ENCODE data around the gene ASB15. TPM values are rescaled to one million over a fixed set of nuclear protein-coding genes. Genes with fewer than 3 reads are reported as not detected.
"Not testable (repeated sequence)": the region's sequence is repeated elsewhere in the genome, so short reads cannot be mapped to it uniquely, and the experiment has no call there.

ASB15 gene
- not detected in 2 replicates for total RNA-seq

DNA sequence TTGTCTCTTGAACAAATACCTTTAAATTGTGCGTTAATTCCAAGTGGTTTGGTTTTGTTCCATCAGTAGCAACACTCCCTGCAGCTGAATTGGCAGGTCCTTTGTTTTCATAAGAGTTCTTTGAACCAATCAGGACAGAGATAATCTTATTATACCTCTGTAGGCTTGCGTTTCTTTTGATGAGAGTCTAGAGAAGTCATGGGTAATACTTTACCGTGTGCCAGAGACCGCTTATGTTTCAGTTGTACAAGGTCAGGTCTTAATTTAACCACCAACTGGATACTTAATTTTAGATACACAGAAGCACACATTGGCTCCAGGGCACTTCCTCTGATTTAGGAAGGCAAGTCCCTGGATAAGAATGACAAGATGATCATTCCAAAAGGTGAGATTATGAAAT lies at the start of gene ASB15:
Gene ASB15, plus strand, starts transcription at position 292 of the 400 bp plus-strand sequence. CDS start 12,682 bp downstream, outside the sequence.
- Histone ChIP-seq H3K27me3 (ENCODE audit: control insufficient read depth, insufficient read depth, low read length) (no peaks in the 10 kb centered on the region), H3K4me3 (ENCODE audit: low read depth, low read length) (no peak within 1 kb of the TSS), H3K36me3 (ENCODE audit: control insufficient read depth, insufficient read depth, low read length) (no peaks in the 10 kb centered on the region)
- no peak for DNase-seq (ENCODE audit: low read depth)
- TF ChIP-seq, protein P1, sequence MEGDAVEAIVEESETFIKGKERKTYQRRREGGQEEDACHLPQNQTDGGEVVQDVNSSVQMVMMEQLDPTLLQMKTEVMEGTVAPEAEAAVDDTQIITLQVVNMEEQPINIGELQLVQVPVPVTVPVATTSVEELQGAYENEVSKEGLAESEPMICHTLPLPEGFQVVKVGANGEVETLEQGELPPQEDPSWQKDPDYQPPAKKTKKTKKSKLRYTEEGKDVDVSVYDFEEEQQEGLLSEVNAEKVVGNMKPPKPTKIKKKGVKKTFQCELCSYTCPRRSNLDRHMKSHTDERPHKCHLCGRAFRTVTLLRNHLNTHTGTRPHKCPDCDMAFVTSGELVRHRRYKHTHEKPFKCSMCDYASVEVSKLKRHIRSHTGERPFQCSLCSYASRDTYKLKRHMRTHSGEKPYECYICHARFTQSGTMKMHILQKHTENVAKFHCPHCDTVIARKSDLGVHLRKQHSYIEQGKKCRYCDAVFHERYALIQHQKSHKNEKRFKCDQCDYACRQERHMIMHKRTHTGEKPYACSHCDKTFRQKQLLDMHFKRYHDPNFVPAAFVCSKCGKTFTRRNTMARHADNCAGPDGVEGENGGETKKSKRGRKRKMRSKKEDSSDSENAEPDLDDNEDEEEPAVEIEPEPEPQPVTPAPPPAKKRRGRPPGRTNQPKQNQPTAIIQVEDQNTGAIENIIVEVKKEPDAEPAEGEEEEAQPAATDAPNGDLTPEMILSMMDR (IDR thresholded peaks at IDR 0.05; ENCODE audit: insufficient read depth, low read length, poor library complexity, severe bottlenecking): no peak

DNA sequence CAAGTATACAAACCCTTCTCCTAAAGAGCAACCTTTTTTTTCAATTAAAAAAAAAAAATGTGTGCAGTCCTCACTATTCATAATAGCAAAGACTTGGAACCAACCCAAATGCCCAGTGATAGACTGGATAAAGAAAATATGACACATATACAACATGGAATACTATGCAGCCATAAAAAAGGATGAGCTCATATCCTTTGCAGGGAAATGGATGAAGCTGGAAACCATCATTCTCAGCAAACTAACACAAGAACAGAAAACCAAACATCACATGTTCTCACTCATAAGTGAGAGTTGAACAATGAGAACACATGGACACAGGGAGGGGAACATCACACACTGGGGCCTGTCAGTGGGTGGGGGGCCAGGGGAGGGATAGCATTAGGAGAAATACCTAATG lies 49.5 kb upstream of the ASB15 start:
- not testable (repeated sequence) for H3K4me3 ChIP-seq (ENCODE audit: low read depth, low read length); H3K27me3 ChIP-seq (ENCODE audit: control insufficient read depth, insufficient read depth, low read length); H3K36me3 ChIP-seq (ENCODE audit: control insufficient read depth, insufficient read depth, low read length); DNase-seq (ENCODE audit: low read depth)

DNA sequence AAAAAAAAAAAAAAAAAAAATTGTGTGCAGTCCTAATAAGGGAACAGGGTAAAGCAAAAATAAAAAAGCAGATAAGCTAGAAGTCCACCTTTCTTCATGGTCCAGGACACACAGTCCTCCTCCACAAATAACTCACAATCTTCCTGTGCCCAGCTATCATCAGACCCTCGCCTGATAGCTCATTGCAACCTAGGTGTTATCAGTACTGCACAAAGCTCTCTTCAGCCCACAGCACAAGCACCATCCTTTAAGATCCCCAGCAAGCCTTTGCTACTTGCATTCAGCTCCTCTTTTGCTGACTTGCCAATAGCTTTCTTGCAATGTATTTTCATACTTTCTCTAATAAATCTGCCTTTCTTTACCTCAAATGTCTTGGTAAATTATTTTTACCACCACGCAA lies 49.0 kb upstream of the ASB15 start:
- TF ChIP-seq, protein P1 (IDR thresholded peaks at IDR 0.05; ENCODE audit: insufficient read depth, low read length, poor library complexity, severe bottlenecking): no peak
- Histone ChIP-seq H3K27me3 (ENCODE audit: control insufficient read depth, insufficient read depth, low read length) (no peaks in the 10 kb centered on the region), H3K36me3 (ENCODE audit: control insufficient read depth, insufficient read depth, low read length) (no peaks in the 10 kb centered on the region), H3K4me3 (ENCODE audit: low read depth, low read length) (no peak overlapping the region)
- DNase-seq (ENCODE audit: low read depth): no peak

DNA sequence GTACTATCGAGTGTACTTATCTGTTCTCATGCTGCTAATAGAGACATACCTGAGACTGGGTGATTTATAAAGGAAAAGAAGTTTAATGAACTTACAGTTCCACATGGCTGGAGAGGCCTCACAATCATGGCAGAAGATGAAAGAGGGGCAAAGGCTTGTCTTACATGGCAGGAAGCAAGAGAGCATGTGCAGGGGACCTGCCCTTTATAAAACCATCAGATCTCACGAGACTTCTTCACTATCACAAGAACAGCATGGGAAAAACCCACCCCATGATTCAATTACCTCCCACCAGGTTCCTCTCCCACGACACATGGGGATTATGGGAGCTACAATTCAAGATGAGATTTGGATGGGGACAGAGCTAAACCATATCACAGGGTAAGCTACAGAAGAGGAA lies 48.5 kb upstream of the ASB15 start:
- Histone ChIP-seq H3K4me3 (ENCODE audit: low read depth, low read length) (no peak overlapping the region), H3K36me3 (ENCODE audit: control insufficient read depth, insufficient read depth, low read length) (no peaks in the 10 kb centered on the region), H3K27me3 (ENCODE audit: control insufficient read depth, insufficient read depth, low read length) (no peaks in the 10 kb centered on the region)
- DNase-seq (ENCODE audit: low read depth): no peak
- TF ChIP-seq, protein P1 (IDR thresholded peaks at IDR 0.05; ENCODE audit: insufficient read depth, low read length, poor library complexity, severe bottlenecking): no peak

DNA sequence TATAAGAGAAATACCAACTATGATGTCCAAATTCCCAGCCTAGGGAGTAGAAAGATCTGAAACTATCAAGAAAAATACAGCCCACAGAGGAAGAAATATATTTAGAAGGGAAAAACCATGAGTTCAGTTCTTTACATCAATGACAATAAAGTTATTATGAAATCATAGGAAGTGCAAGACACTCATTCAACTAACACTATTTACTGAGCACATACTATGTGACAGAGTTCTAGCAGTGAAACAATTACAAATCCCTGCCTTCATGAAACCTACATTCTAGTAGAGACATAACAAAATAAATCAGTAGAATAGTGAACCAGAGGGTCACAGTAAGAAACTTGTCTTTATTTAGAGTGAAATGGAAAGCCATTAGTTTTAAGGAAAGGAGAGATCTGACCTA lies 46.1 kb upstream of the ASB15 start:
- Histone ChIP-seq H3K4me3 (ENCODE audit: low read depth, low read length) (no peak overlapping the region), H3K36me3 (ENCODE audit: control insufficient read depth, insufficient read depth, low read length) (no peaks in the 10 kb centered on the region), H3K27me3 (ENCODE audit: control insufficient read depth, insufficient read depth, low read length) (no peaks in the 10 kb centered on the region)
- TF ChIP-seq, protein P1 (IDR thresholded peaks at IDR 0.05; ENCODE audit: insufficient read depth, low read length, poor library complexity, severe bottlenecking): no peak
- no peak for DNase-seq (ENCODE audit: low read depth)

DNA sequence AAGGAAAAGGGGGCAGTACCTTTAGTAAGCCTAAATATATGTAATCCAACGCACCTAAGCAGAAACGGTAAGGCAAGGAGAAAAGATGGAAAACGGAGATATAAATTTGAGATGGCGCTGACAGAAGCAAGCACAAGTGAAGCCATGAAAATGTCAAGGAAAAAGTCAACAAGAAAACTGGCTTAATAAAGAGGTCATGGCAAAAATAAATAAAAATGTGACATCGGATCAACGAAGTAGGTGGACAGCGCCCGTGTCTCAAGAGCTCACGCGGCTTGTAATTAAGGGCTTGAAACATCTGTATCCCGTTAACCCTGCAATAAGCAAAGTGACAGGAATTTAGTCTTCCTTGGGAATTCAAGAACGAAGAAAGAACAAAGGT lies 44.6 kb upstream of the ASB15 start:
- TF ChIP-seq, protein P1 (IDR thresholded peaks at IDR 0.05; ENCODE audit: insufficient read depth, low read length, poor library complexity, severe bottlenecking): no peak
- Histone ChIP-seq H3K36me3 (ENCODE audit: control insufficient read depth, insufficient read depth, low read length) (no peaks in the 10 kb centered on the region), H3K27me3 (ENCODE audit: control insufficient read depth, insufficient read depth, low read length) (no peaks in the 10 kb centered on the region), H3K4me3 (ENCODE audit: low read depth, low read length) (peak overlapping the region; percentile 92)
- no peak for DNase-seq (ENCODE audit: low read depth)

Measured in kidney epithelial cell (primary cell).